GM12891 (cell line): ENCODE results near the gene NKAIN2.

Source experiments
- POLR2A ChIP-seq: IDR thresholded peaks from 2 replicates; pipeline ENCODE4 v1.6.1; 2011; ENCODE audit warnings: low read depth, low read length, control low read depth
- POLR2AphosphoS5 ChIP-seq: IDR thresholded peaks from 2 replicates; pipeline ENCODE4 v1.6.1; 2011; ENCODE audit warnings: low read depth, low read length, control low read depth
- POU2F2 ChIP-seq: IDR thresholded peaks from 2 replicates; pipeline ENCODE4 v1.6.1; 2011; ENCODE audit warnings: low read depth, mild to moderate bottlenecking, control low read depth, low read length, moderate library complexity
- TAF1 ChIP-seq: IDR thresholded peaks from 2 replicates; pipeline ENCODE4 v1.6.1; 2011; ENCODE audit warnings: low read depth, low read length, control low read depth

GRCh38 chr6:124434421-124434820, 630.8 kb downstream of the NKAIN2 start:
- TF ChIP-seq POLR2A: no peak
- TF ChIP-seq POLR2AphosphoS5: no peak
- TF ChIP-seq POU2F2: no peak
- no peak for TF ChIP-seq TAF1
